ENCODE data around the gene NOX5. TPM values are rescaled to one million over a fixed set of nuclear protein-coding genes. Genes with fewer than 3 reads are reported as not detected.

The NOX5 gene
- total RNA-seq, 2 experiments from 2014 or later, result not detected

DNA sequence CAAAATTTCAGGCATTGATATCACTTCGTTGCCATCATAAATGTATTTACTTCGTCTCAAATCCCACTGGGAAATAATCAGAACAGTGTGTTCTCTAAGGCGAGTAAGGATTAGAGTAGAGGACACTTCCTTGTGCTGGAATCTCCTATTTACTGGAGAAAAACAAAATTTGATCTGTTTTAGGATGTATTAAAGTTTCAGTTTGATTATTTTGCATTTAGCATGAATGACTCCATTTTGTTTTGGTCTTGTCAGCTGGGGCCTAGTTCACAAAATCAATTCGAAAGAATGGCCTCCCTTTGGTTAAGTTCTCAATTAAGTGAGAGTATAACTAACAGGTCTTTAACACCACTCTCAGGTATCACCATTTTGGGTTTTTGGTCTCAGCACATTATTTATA, 11.7 kb upstream of the NOX5 start:
- H3K36me3 Mint-ChIP-seq (ENCODE audit: low read depth), result no peaks in the 10 kb centered on the region
- ATAC-seq (ENCODE audit: poor library complexity) (no peak), DNase-seq (no peak)
- no peak overlapping the region for H3K27ac ChIP-seq (ENCODE audit: low read depth in 1 of 2, low read length in 2 of 2)
- no peaks in the 10 kb centered on the region for H3K4me1 Mint-ChIP-seq (ENCODE audit: low read depth)
- POLR2A ChIA-PET, result no interaction called here
- no peak overlapping the region for H3K4me3 Mint-ChIP-seq
- H3K27me3 ChIP-seq (ENCODE audit: control insufficient read depth in 1 of 2, insufficient read depth in 2 of 2, low read length in 2 of 2), result peaks cover 0 to 7% of the 10 kb centered on the region in 2 experiments
- intact Hi-C loops (cut with DNase I, micrococcal nuclease), result no loop called here
- no peak overlapping the region for H3K27ac Mint-ChIP-seq
- H3K4me3 ChIP-seq (ENCODE audit: low read length), result no peak overlapping the region
- CTCF ChIA-PET, result no interaction called here
- H3K4me1 ChIP-seq (ENCODE audit: insufficient read depth, low read length), result no peaks in the 10 kb centered on the region
- peaks cover 29% of the 10 kb centered on the region for H3K27me3 Mint-ChIP-seq
- H3K9me3 Mint-ChIP-seq, result peaks cover 6% of the 10 kb centered on the region
- peaks cover 0 to 6% of the 10 kb centered on the region in 2 experiments for H3K9me3 ChIP-seq (ENCODE audit: control insufficient read depth in 1 of 2, insufficient read depth in 1 of 2, low read length in 2 of 2)
- TF ChIP-seq, protein P1, sequence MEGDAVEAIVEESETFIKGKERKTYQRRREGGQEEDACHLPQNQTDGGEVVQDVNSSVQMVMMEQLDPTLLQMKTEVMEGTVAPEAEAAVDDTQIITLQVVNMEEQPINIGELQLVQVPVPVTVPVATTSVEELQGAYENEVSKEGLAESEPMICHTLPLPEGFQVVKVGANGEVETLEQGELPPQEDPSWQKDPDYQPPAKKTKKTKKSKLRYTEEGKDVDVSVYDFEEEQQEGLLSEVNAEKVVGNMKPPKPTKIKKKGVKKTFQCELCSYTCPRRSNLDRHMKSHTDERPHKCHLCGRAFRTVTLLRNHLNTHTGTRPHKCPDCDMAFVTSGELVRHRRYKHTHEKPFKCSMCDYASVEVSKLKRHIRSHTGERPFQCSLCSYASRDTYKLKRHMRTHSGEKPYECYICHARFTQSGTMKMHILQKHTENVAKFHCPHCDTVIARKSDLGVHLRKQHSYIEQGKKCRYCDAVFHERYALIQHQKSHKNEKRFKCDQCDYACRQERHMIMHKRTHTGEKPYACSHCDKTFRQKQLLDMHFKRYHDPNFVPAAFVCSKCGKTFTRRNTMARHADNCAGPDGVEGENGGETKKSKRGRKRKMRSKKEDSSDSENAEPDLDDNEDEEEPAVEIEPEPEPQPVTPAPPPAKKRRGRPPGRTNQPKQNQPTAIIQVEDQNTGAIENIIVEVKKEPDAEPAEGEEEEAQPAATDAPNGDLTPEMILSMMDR (IDR thresholded peaks at IDR 0.05), result no peak
- H3K36me3 ChIP-seq (ENCODE audit: insufficient read depth, low read length), result no peaks in the 10 kb centered on the region

DNA sequence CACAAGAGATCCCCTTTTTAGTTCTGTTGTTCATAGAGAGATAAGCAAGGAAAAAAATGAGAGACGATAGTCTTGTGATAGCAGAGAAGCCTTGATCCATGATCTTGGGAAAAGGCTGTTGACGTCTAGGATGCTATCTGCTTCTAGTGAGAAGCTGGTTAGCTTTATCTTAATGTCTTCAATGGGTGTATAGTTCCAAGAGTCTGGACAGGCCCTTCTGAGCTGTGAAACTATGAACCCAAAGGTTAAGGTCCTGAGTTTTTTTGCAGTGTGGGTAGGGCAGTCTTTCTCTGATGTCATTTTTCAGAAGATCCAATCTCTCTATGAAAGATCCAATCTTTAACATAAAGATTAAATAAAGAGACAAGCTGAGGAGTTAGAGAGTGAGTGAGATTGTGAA, 10.5 kb upstream of the NOX5 start:
- H3K9me3 Mint-ChIP-seq, result peaks cover 8% of the 10 kb centered on the region
- CTCF ChIA-PET, result no interaction called here

DNA sequence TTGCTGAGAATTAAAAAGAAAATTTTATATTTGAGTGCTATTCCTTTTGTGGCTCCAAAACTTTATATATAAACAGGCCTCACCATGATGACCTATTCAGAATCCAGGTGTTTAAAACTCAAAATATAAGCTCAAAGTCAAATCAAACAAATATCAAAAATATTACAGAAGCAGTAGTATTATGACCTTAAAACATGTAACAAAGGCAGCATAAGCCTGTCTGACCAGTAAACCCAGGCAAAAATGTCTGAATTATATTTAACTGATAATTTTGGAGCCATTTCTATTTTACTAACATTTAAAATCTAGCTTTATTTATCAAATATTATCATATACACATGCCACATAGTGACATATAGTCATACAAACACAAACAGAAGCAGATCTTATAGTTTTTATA, 6.4 kb upstream of the NOX5 start:
- Mint-ChIP-seq H3K36me3 (ENCODE audit: low read depth) (peaks cover 12% of the 10 kb centered on the region), H3K27me3 (peaks cover 13% of the 10 kb centered on the region), H3K9me3 (peaks cover 18% of the 10 kb centered on the region), H3K4me3 (no peak overlapping the region), H3K4me1 (ENCODE audit: low read depth) (no peaks in the 10 kb centered on the region), H3K27ac (no peak overlapping the region)
- ChIA-PET CTCF (no interaction called here), POLR2A (no interaction called here)
- TF ChIP-seq, protein P1 (IDR thresholded peaks at IDR 0.05), result no peak
- DNase-seq, result no peak
- intact Hi-C loops (cut with DNase I, micrococcal nuclease), result no loop called here
- ATAC-seq (ENCODE audit: poor library complexity), result no peak
- Histone ChIP-seq H3K36me3 (ENCODE audit: insufficient read depth, low read length) (no peaks in the 10 kb centered on the region), H3K4me1 (ENCODE audit: insufficient read depth, low read length) (no peaks in the 10 kb centered on the region), H3K27me3 (ENCODE audit: control insufficient read depth in 1 of 2, insufficient read depth in 2 of 2, low read length in 2 of 2) (peaks cover 0 to 6% of the 10 kb centered on the region in 2 experiments), H3K9me3 (ENCODE audit: control insufficient read depth in 1 of 2, insufficient read depth in 1 of 2, low read length in 2 of 2) (peaks cover 17 to 27% of the 10 kb centered on the region in 2 experiments), H3K27ac (ENCODE audit: low read depth in 1 of 2, low read length in 2 of 2) (no peak overlapping the region), H3K4me3 (ENCODE audit: low read length) (no peak overlapping the region)

More for the DNA sequence above, 10.5 kb upstream of the NOX5 start:
- Histone ChIP-seq H3K27me3 (ENCODE audit: control insufficient read depth in 1 of 2, insufficient read depth in 2 of 2, low read length in 2 of 2) (peaks cover 0 to 7% of the 10 kb centered on the region in 2 experiments), H3K9me3 (ENCODE audit: control insufficient read depth in 1 of 2, insufficient read depth in 1 of 2, low read length in 2 of 2) (peaks cover 1 to 17% of the 10 kb centered on the region in 2 experiments), H3K27ac (ENCODE audit: low read depth in 1 of 2, low read length in 2 of 2) (no peak overlapping the region), H3K4me1 (ENCODE audit: insufficient read depth, low read length) (no peaks in the 10 kb centered on the region), H3K4me3 (ENCODE audit: low read length) (no peak overlapping the region), H3K36me3 (ENCODE audit: insufficient read depth, low read length) (no peaks in the 10 kb centered on the region)
- DNase-seq (no peak), ATAC-seq (ENCODE audit: poor library complexity) (no peak)
- peaks cover 6% of the 10 kb centered on the region for H3K36me3 Mint-ChIP-seq (ENCODE audit: low read depth)
- peaks cover 26% of the 10 kb centered on the region for H3K27me3 Mint-ChIP-seq
- no peak overlapping the region for H3K4me3 Mint-ChIP-seq
- no peak overlapping the region for H3K27ac Mint-ChIP-seq
- H3K4me1 Mint-ChIP-seq (ENCODE audit: low read depth), result no peaks in the 10 kb centered on the region
- POLR2A ChIA-PET, result no interaction called here
- intact Hi-C loops (cut with DNase I, micrococcal nuclease), result no loop called here
- TF ChIP-seq, protein P1 (IDR thresholded peaks at IDR 0.05), result no peak

Data from CD4-positive, alpha-beta T cell (primary cell).